Duodenal mucosa (tissue), 2 donors: Measurements from ENCODE around the gene EMC8.

Source experiments
- H3K27ac ChIP-seq: one replicate; pipeline ENCODE4 v1.7.0; 2013; ENCODE audit warnings: low read depth, low read length
- H3K27me3 ChIP-seq, 2 donors: one replicate each; pipeline ENCODE4 v1.7.0; 2013; ENCODE audit warnings: low read length in 2 of 2, control low read depth in 1 of 2; ENCODE audit not compliant: insufficient read depth in 2 of 2, control insufficient read depth in 1 of 2
- H3K36me3 ChIP-seq, 2 donors: one replicate each; pipeline ENCODE4 v1.7.0; 2013; ENCODE audit warnings: low read length in 2 of 2, control low read depth in 1 of 2; ENCODE audit not compliant: insufficient read depth in 2 of 2, control insufficient read depth in 1 of 2
- H3K4me1 ChIP-seq, 2 donors: one replicate each; pipeline ENCODE4 v1.7.0; 2013; ENCODE audit warnings: low read length in 2 of 2, control low read depth in 1 of 2; ENCODE audit not compliant: insufficient read depth in 2 of 2, control insufficient read depth in 1 of 2
- H3K4me3 ChIP-seq, 2 donors: one replicate each; pipeline ENCODE4 v1.7.0; 2013; ENCODE audit warnings: low read length in 2 of 2, low read depth in 1 of 2
- H3K9ac ChIP-seq, 2 donors: one replicate each; pipeline ENCODE4 v1.7.0; 2013; ENCODE audit warnings: low read length in 2 of 2, low read depth in 1 of 2
- H3K9me3 ChIP-seq, 2 donors: one replicate each; pipeline ENCODE4 v1.7.0; 2013; ENCODE audit warnings: low read length in 2 of 2, control low read depth in 1 of 2; ENCODE audit not compliant: control insufficient read depth in 1 of 2

The EMC8 gene

DNA sequence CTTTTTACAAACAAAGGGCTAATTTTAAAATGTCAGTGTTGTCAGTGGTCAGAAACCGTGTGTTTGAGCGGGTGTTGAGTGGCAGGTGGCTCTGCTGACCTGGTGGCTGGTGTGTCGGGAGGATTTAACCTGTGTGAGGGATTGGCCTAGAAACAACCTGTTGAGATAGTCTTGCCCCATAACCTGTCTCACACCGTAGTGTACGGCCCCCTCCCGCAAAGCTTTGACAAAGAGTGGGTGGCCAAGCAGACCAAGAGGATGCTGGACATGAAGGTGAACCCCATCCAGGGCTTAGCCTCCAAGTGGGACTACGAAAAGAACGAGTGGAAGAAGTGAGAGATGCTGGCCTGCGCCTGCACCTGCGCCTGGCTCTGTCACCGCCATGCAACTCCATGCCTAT lies 7.2 kb upstream of the EMC8 start:
- Histone ChIP-seq H3K4me3 (no peak overlapping the region), H3K27me3 (peaks cover 0 to under 1% of the 10 kb centered on the region in 2 donors), H3K36me3 (peaks cover 33 to 57% of the 10 kb centered on the region in 2 donors), H3K27ac (no peak overlapping the region), H3K4me1 (no peaks in the 10 kb centered on the region), H3K9ac (no peak overlapping the region), H3K9me3 (no peaks in the 10 kb centered on the region)

DNA sequence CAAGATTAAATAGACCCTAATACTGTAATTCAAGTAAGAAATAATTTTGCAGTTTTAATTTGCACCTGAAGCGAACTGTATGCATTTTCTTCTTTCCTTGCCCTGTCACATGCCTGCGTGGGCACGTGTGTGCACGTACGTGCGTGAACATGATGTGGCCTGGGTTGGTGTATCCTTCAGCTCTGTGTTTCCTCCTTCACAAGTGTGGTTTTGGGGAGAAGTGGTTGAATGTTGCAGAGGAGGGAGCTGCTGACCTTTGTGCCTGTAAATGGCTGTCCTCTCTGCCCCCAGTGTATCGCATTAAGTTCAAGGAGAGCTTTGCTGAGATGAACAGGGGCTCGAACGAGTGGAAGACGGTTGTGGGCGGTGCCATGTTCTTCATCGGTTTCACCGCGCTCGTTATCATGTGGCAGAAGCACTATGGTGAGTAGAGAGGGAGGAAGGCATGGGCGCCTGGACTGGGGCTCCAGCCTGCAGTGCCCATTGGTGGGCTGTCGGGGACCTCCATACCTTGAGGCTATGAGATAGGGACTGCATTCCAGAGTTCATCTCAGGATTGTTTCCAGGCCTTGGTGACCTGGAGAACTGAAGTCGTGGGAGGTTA lies 6.2 kb upstream of the EMC8 start:
- H3K27ac ChIP-seq = no peak overlapping the region
- peaks cover 6 to 9% of the 10 kb centered on the region in 2 donors for H3K4me1 ChIP-seq
- H3K27me3 ChIP-seq = no peaks in the 10 kb centered on the region
- H3K9ac ChIP-seq = no peak overlapping the region
- H3K4me3 ChIP-seq = no peak overlapping the region
- peaks cover 38 to 59% of the 10 kb centered on the region in 2 donors for H3K36me3 ChIP-seq
- H3K9me3 ChIP-seq = no peaks in the 10 kb centered on the region

DNA sequence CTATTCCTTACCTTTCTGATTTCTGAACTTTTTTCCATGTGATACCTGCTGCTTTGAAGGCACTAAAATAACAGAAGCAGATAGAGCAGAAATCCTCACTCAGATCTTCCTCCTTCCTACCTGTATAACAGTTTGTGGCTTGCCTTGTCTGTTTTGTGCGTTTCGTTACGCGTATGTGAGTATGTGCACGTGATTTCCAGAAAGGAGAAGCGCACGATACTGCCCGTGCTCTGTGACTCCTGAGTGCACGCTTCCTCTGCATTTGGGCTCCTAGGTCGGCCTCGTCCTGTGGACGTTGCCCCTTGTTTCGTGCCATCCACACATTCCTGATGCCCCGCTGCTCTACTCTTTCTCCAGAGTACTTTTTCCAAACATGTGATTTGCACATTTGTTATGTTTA lies 4.2 kb upstream of the EMC8 start:
- no peak overlapping the region for H3K9ac ChIP-seq
- peaks cover 38 to 59% of the 10 kb centered on the region in 2 donors for H3K36me3 ChIP-seq
- peaks cover 8 to 19% of the 10 kb centered on the region in 2 donors for H3K4me1 ChIP-seq
- no peaks in the 10 kb centered on the region for H3K27me3 ChIP-seq
- no peaks in the 10 kb centered on the region for H3K9me3 ChIP-seq
- H3K4me3 ChIP-seq = no peak overlapping the region
- no peak overlapping the region for H3K27ac ChIP-seq

DNA sequence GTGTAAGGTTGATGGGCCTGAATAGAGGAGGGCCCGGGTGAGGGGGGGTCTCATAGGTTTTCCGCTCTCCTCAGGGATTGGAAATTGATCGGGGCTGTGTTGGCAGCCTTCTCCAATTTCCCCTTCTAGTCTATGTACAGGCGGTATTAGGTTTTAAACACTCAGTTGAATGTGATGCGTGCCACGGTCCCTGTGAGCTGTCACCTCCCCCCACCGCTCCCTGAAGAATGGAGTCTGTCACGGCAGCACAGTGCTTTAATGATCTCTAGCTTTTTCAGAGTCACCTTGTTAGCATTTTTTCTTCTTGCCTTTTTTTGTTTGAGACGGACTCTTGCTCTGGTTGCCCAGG lies 951 bp upstream of the EMC8 start:
- Histone ChIP-seq H3K27me3 (no peaks in the 10 kb centered on the region), H3K4me1 (peaks cover 12 to 30% of the 10 kb centered on the region in 2 donors), H3K27ac (peak overlapping the region; percentile 84), H3K9me3 (no peaks in the 10 kb centered on the region), H3K36me3 (peaks cover 27 to 56% of the 10 kb centered on the region in 2 donors), H3K9ac (peak overlapping the region; percentile 76 to 87), H3K4me3 (peak overlapping the region; percentile 93 to 98)

DNA sequence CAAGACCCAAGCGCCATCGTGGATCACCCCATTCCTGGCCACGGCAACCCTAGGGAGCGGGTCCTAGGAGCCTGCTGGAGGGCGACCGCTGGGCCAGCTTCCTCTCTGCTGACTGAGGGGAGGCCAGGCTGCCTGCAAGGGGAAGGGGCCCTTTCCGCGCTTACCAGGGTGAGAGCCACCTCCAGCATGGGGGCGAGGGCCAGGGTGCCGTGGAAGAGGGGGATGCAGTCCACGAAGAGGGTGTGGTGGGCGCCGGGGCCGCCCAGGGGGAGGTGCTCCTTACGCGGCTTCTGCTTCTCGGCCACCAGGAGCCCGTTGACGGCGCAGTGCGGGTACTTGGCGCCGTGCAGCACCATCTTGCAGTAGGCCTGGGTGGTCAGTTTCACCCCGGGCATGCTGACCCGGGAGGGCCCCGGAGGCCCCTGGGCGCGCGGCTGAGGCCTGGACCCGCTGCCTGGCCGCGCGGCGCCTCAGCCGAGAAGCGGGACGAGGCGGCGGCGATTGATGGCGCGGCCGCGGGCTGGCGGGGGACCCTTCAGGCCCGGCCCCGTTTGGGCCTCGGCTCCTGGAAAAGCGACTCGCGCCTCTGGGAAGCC lies 345 bp downstream of the EMC8 start:
- peaks cover 29 to 55% of the 10 kb centered on the region in 2 donors for H3K36me3 ChIP-seq
- H3K27me3 ChIP-seq = no peaks in the 10 kb centered on the region
- H3K9ac ChIP-seq = peak overlapping the region; percentile 86 to 96
- H3K9me3 ChIP-seq = no peaks in the 10 kb centered on the region
- H3K4me1 ChIP-seq = peaks cover 12 to 30% of the 10 kb centered on the region in 2 donors
- H3K27ac ChIP-seq = no peak overlapping the region
- H3K4me3 ChIP-seq = peak overlapping the region; percentile 93 to 98

DNA sequence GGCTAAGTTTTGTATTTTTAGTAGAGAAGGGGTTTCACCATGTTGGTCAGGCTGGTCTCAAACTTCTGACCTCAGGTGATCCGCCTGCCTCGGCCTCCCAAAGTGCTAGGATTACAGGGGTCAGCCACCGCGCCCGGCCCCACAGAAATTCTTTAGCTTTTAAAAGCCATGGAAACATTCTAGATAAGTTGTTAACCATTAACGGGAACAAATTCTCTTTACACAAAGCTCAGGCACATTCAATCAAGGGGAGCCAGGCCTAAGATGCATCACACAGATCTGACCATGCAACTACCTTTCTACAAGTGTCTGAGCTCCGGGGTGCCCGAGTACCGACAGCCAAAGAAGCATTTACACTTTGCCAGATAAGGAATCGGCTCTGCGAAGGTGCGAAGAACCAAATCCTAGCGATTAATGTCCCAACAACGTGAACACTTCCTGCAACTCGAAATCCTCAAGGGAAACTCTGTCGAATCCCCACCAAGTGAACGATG lies 1.0 kb downstream of the EMC8 start:
- peak overlapping the region; percentile 86 to 96 for H3K9ac ChIP-seq
- peaks cover 29 to 50% of the 10 kb centered on the region in 2 donors for H3K36me3 ChIP-seq
- H3K4me1 ChIP-seq = peaks cover 12 to 30% of the 10 kb centered on the region in 2 donors
- H3K27ac ChIP-seq = no peak overlapping the region
- no peaks in the 10 kb centered on the region for H3K27me3 ChIP-seq
- H3K9me3 ChIP-seq = no peaks in the 10 kb centered on the region
- peak overlapping the region; percentile 93 to 98 for H3K4me3 ChIP-seq

DNA sequence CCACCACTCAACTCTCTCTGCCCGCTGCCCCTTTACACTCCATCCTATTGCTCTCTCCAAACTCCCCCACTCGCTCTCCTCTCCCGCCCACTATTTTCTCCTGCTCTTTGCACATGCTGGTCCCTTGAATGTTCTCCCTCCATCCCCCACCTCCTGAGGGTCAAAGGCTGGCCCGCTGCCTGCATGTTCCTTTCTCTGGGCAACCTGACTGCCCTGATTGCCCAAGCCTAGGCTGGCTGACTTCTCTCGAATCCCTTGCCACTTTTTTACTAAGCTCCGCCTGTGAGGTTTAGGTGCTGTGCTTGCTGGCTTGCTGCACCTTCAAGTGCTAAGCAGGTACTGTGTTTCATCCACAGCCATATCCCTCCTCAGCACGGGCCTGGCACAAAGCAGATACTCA lies 2.7 kb downstream of the EMC8 start:
- Histone ChIP-seq H3K9me3 (no peaks in the 10 kb centered on the region), H3K4me1 (peaks cover 12 to 30% of the 10 kb centered on the region in 2 donors), H3K27ac (no peak overlapping the region), H3K4me3 (no peak overlapping the region), H3K27me3 (no peaks in the 10 kb centered on the region), H3K9ac (no peak overlapping the region), H3K36me3 (peaks cover 27 to 47% of the 10 kb centered on the region in 2 donors)

DNA sequence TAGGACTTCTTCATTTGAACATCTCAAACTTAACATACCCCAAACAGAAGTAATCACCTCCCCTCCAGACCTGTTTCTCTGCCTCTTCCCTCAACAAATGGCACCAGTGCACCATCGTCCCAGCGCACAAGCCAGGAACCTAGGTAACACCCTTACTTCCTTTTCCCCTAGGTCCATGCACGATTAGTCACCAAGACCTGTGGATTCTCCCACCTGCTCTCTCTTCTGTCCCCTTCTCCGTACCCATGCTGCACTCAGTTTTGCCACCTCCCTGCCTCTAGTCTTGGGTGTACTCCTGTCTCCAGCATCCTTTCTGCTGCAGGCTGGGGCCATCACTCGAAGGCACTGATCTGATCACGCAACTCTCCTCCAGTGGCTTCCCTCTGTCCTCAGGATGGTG lies 3.2 kb downstream of the EMC8 start:
- Histone ChIP-seq H3K4me3 (no peak overlapping the region), H3K36me3 (peaks cover 25 to 45% of the 10 kb centered on the region in 2 donors), H3K27ac (no peak overlapping the region), H3K4me1 (peaks cover 11 to 27% of the 10 kb centered on the region in 2 donors), H3K9ac (no peak overlapping the region), H3K27me3 (no peaks in the 10 kb centered on the region), H3K9me3 (no peaks in the 10 kb centered on the region)

DNA sequence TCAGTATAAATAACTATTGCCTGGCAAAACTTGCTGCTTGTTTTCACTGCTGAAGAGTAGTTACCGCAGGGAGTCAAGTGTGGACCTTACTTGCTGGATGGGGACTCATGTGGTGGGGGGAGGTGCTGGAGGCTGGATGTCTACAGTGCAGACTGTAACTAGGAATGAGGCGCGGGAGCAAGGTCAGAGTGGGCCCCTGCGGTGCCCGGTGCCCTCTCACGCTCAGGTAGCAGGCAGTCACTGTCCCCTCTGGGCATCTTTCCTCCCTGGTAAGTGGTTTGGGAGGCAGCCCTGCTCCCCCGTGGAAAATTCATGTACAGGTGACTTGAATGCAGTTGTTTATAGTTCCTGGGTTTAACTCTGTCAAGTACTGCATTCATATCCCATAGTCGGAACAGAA lies 4.6 kb downstream of the EMC8 start:
- Histone ChIP-seq H3K9ac (no peak overlapping the region), H3K4me3 (no peak overlapping the region), H3K4me1 (peaks cover 6 to 15% of the 10 kb centered on the region in 2 donors), H3K27ac (no peak overlapping the region), H3K36me3 (peaks cover 25 to 45% of the 10 kb centered on the region in 2 donors), H3K9me3 (no peaks in the 10 kb centered on the region), H3K27me3 (no peaks in the 10 kb centered on the region)

DNA sequence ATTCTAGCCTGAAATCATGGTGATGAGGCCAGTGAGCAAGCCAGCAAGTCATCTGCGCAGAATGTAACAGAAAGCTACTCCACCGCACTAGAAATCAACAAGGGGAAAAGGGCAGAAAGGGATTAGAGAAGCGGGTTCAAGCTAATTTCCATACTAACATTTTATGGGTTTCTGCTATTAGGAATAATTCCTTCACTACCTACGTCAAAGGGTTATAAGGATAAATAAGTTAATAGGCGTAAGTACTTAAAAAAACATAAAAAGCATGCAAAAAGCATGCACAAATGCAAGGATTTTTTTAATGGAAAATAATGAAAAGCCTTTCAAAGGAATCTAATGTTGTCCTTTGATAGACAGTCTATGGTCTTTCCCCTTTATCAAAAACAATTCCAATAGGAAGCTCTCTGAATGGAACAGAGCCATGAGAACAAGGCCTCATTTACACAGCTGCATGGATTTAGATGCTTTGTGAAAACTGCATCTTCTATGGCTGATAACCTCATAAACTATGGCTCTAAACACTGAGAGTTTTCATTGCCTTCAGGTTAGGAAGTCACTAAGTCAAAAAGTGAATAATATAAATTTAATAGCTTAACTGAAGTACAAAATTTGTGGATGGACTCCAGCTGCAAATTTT lies 5.6 kb downstream of the EMC8 start:
- Histone ChIP-seq H3K4me3 (no peak overlapping the region), H3K27ac (no peak overlapping the region), H3K4me1 (peaks cover 6 to 13% of the 10 kb centered on the region in 2 donors)

More for the DNA sequence above, 5.6 kb downstream of the EMC8 start:
- H3K9ac ChIP-seq = no peak overlapping the region
- no peaks in the 10 kb centered on the region for H3K9me3 ChIP-seq
- H3K36me3 ChIP-seq = peaks cover 26 to 49% of the 10 kb centered on the region in 2 donors
- no peaks in the 10 kb centered on the region for H3K27me3 ChIP-seq
